K562 (cell line): ENCODE data around the gene WSCD2. TPM values are rescaled to one million over a fixed set of nuclear protein-coding genes. Genes with fewer than 3 reads are reported as not detected.

Source experiments
- ATAC-seq: fragments of 200-7000 bp; cut with Tn5 transposase; 3 replicates; pipeline ENCODE4 v1.9.1; 2020; ENCODE audit warnings: moderate library complexity
- BruUV-seq: library from RNA; stranded (reverse); fragments of 400-500 nt; replicated peaks from 2 replicates; lab custom pipeline; 2021; lab: Mats Ljungman, UMichigan
- CTCF ChIA-PET: fragments of 300-600 bp; formaldehyde crosslinking; extraction: SDS; loops from one replicate; lab custom pipeline; 2021; ENCODE audit warnings: low intra/inter-chr PET ratio; lab: Yijun Ruan, JAX
- POLR2A ChIA-PET: fragments of 300-600, 350-650 bp; sonication (Branson Sonifier 250); formaldehyde crosslinking; extraction: SDS; loops from one replicate; lab custom pipeline; 2021; ENCODE audit warnings: antibody characterized with exemption, inconsistent platforms; lab: Yijun Ruan, JAX
- DNase-seq, 4 experiments: peaks; one replicate each; pipeline versions ENCODE4 v3.0.0 to v3.0.0-alpha.2; 2011 to 2018; ENCODE audit warnings: low spot score in 3 of 4, mixed read lengths in 3 of 4; ENCODE audit errors: extremely low read depth in 1 of 4
- FAIRE-seq: peaks from 2 replicates; lab custom pipeline; 2011; peaks lifted over from hg19 to GRCh38; lab: Jason Lieb, UNC
- H2AFZ ChIP-seq: 2 replicates; pipeline ENCODE4 v1.6.0; 2011; ENCODE audit warnings: low read depth, low read length, control low read depth, inconsistent platforms
- H3K27ac ChIP-seq: fragments of 200-600 bp; 3 replicates; pipeline ENCODE4 v1.8.0; 2011; ENCODE audit warnings: low read depth, mild to moderate bottlenecking, control low read depth, inconsistent platforms, low read length, moderate library complexity, mixed read lengths; ENCODE audit errors: extremely low read depth
- H3K27me3 ChIP-seq, 2 experiments: fragments of 300-600 bp in 1 of 2; 2 replicates in 1 of 2; 3 replicates in 1 of 2; pipeline versions ENCODE4 v1.6.0 to v1.8.0; 2011; ENCODE audit warnings: inconsistent platforms in 2 of 2, low read length in 2 of 2, mild to moderate bottlenecking in 1 of 2, mixed read lengths in 1 of 2, moderate library complexity in 1 of 2; ENCODE audit not compliant: control insufficient read depth in 2 of 2, insufficient read depth in 2 of 2
- H3K36me3 ChIP-seq: fragments of 300-600 bp; 3 replicates; pipeline ENCODE4 v1.8.0; 2011; ENCODE audit warnings: mild to moderate bottlenecking, low read length, inconsistent platforms; ENCODE audit not compliant: control insufficient read depth, insufficient read depth
- H3K4me1 ChIP-seq, 2 experiments: fragments of 200-600 bp in 1 of 2; replicated peaks in 1 of 2; 2 replicates in 1 of 2; 3 replicates in 1 of 2; pipeline versions ENCODE4 v1.5.1 to v1.8.0; 2011; ENCODE audit warnings: inconsistent platforms in 2 of 2, low read length in 2 of 2, mild to moderate bottlenecking in 1 of 2, mixed read lengths in 1 of 2, moderate library complexity in 1 of 2; ENCODE audit not compliant: control insufficient read depth in 2 of 2, insufficient read depth in 2 of 2
- H3K4me2 ChIP-seq: 2 replicates; pipeline ENCODE4 v1.6.1; 2011; ENCODE audit warnings: low read length, control low read depth, inconsistent platforms, mixed read lengths; ENCODE audit not compliant: insufficient read depth
- H3K4me3 ChIP-seq: fragments of 200-600 bp; sonication (generic), shearing (Covaris generic); 2 replicates; pipeline ENCODE4 v1.5.1; 2016; ENCODE audit warnings: control low read depth, inconsistent platforms
- H3K79me2 ChIP-seq: fragments of 200-600 bp; 3 replicates; pipeline ENCODE4 v1.8.0; 2011; ENCODE audit warnings: low read length, inconsistent platforms; ENCODE audit not compliant: control insufficient read depth, insufficient read depth
- H3K9ac ChIP-seq, 2 experiments: 2 replicates each; pipeline versions ENCODE4 v1.6.0 to v1.6.1; 2011; ENCODE audit warnings: low read depth in 2 of 2, low read length in 2 of 2, control low read depth in 1 of 2, inconsistent platforms in 1 of 2, mild to moderate bottlenecking in 1 of 2, mixed read lengths in 1 of 2; ENCODE audit not compliant: insufficient read depth in 1 of 2
- H3K9me1 ChIP-seq: one replicate; pipeline ENCODE4 v1.6.0; 2011; ENCODE audit warnings: inconsistent platforms, mild to moderate bottlenecking, low read length, moderate library complexity; ENCODE audit not compliant: control insufficient read depth, insufficient read depth
- H3K9me3 ChIP-seq: replicated peaks from 2 replicates; pipeline ENCODE4 v1.5.1; 2011; ENCODE audit warnings: low read depth, low read length, inconsistent platforms; ENCODE audit not compliant: control insufficient read depth, insufficient read depth
- H4K20me1 ChIP-seq: replicated peaks from 2 replicates; pipeline ENCODE4 v1.6.1; 2011; ENCODE audit warnings: low read length, inconsistent platforms, mixed read lengths; ENCODE audit not compliant: control insufficient read depth, insufficient read depth
- BCOR ChIP-seq: fragments of 450-650 bp; IDR thresholded peaks from 2 replicates; pipeline ENCODE4 v1.6.1; 2016
- BRCA1 ChIP-seq, 2 experiments: fragments of 450-650 bp in 1 of 2; sonication (generic) in 1 of 2; formaldehyde crosslinking in 1 of 2; IDR thresholded peaks; 2 replicates each; pipeline versions ENCODE4 v1.5.0 to v1.6.1; 2017 to 2020; ENCODE audit warnings: mild to moderate bottlenecking in 1 of 2, missing genetic modification reagents in 1 of 2
- DIDO1 ChIP-seq: fragments of 450-650 bp; IDR thresholded peaks from 2 replicates; pipeline ENCODE4 v1.6.1; 2016; ENCODE audit warnings: low read depth, missing biosample characterization, missing genetic modification characterization
- MTF1 ChIP-seq: fragments of 250-450 bp; sonication (Bioruptor Pico); IDR thresholded peaks from 2 replicates; pipeline ENCODE4 v1.9.0; 2021; ENCODE audit warnings: moderate library complexity, mild to moderate bottlenecking, inconsistent platforms, borderline replicate concordance
- POLR3A ChIP-seq: IDR thresholded peaks from 2 replicates; pipeline ENCODE4 v1.6.1; 2011; ENCODE audit warnings: borderline replicate concordance, mild to moderate bottlenecking, moderate library complexity; ENCODE audit not compliant: insufficient read length, insufficient read depth; ENCODE audit errors: extremely low read depth
- STAT5B ChIP-seq: fragments of 250-450 bp; sonication (Bioruptor Pico); IDR thresholded peaks from 2 replicates; pipeline ENCODE4 v1.8.0; 2021; ENCODE audit warnings: mild to moderate bottlenecking, inconsistent platforms
- TRIM28 ChIP-seq: fragments of 450-650 bp; IDR thresholded peaks from 2 replicates; pipeline ENCODE4 v1.6.1; 2017
- ZNF780A ChIP-seq: fragments of 250-450 bp; sonication (Bioruptor Pico); IDR thresholded peaks from 2 replicates; pipeline ENCODE4 v1.5.0; 2021; ENCODE audit warnings: mild to moderate bottlenecking
- WGBS: fragments of 100-300 bp; shearing (Covaris generic); methylation state at CpG from one replicate; pipeline ENCODE4 v1.1.6; 2016; ENCODE audit warnings: low coverage, mixed read lengths; ENCODE audit not compliant: insufficient coverage; ENCODE audit errors: missing lambda C conversion rate; 5-methylcytosine and 5-hydroxymethylcytosine counted together
- in situ Hi-C: fragments of 300-500 bp; cut with MboI; formaldehyde crosslinking; loops from 4 replicates; pipeline ENCODE4 v1.15.0; 2018; ENCODE audit warnings: inconsistent platforms, mixed read lengths
- intact Hi-C: fragments of 100-400 bp; cut with micrococcal nuclease; formaldehyde crosslinking; loops from 2 replicates; pipeline ENCODE4 v1.14.2; 2022
- polyA plus RNA-seq, 8 experiments: library from polyadenylated mRNA; depleted of rRNA in 4 of 8; stranded (reverse) in 5 of 8; unstranded in 3 of 8; fragments of >200 nt; fragmentation: Nextera tagmentation in 2 of 8; fragmentation: Illumina TruSeq in 1 of 8; extraction: Ambion mirVana in 2 of 8; extraction: Trizol in 1 of 8; gene quantifications; 2 replicates each; pipeline versions ENCODE4 v1.2.1 to v1.2.3, GENCODE V29; 2011 to 2014; ENCODE audit warnings: inconsistent platforms in 1 of 8, missing spikeins in 1 of 8
- total RNA-seq, 7 experiments: library from RNA; depleted of rRNA in 6 of 7; stranded (reverse); fragments of >200 nt in 6 of 7; fragmentation: Illumina TruSeq in 2 of 7; extraction: Trizol in 2 of 7; gene quantifications; 2 replicates each; pipeline versions ENCODE4 v1.2.1 to v1.2.3, GENCODE V29; 2011 to 2021; ENCODE audit warnings: low replicate concordance in 1 of 7

The WSCD2 gene
- total and polyA plus RNA-seq, 9 of the 15 experiments (the other 6 are each of a cell fraction or from before 2014, with no cell fraction given), result 0.72 to 14.1 (median 4.0) TPM

GRCh38 chr12:108248011-108248410, 118.9 kb downstream of the WSCD2 start:
- H4K20me1 ChIP-seq, result peaks cover 3% of the 10 kb centered on the region; the same call in 1 of the 2 replicates
- intact Hi-C loops, result no loop called here
- H3K9me3 ChIP-seq, result no peaks in the 10 kb centered on the region
- H3K4me1 ChIP-seq, result no peaks in the 10 kb centered on the region
- CTCF ChIA-PET, result no interaction called here
- peaks cover 2 to 21% of the 10 kb centered on the region in 2 experiments; a peak in 4 of 5 replicates for H3K27me3 ChIP-seq
- TF ChIP-seq MTF1 (CRISPR knock-in tag) (no peak), DIDO1 (no peak), ZNF780A (CRISPR knock-in tag) (no peak), STAT5B (CRISPR knock-in tag) (no peak), POLR3A (no peak), TRIM28 (no peak), BCOR (no peak), BRCA1 (IDR thresholded peaks at IDR 0.05) (no peak), BRCA1 (CRISPR knock-in tag; IDR thresholded peaks at IDR 0.05) (no peak)
- TF ChIP-seq, all 486 proteins: peak for 0
- H3K4me3 ChIP-seq, result no peak overlapping the region
- no peak overlapping the region for H3K9ac ChIP-seq
- H3K4me2 ChIP-seq, result no peak overlapping the region
- DNase-seq (no peak), FAIRE-seq (no peak), ATAC-seq (no peak)
- no peaks in the 10 kb centered on the region for H3K9me1 ChIP-seq
- H3K27ac ChIP-seq, result no peak overlapping the region
- POLR2A ChIA-PET, result no interaction called here
- H2AFZ ChIP-seq, result no peak overlapping the region
- no TSS peak for BruUV-seq
- in situ Hi-C loops, result no loop called here
- no peaks in the 10 kb centered on the region for H3K36me3 ChIP-seq
- H3K79me2 ChIP-seq, result no peaks in the 10 kb centered on the region
- WGBS, result 4% methylated on average over 13 of the region's 13 CpGs
